Activated T-helper 1 cell treated with Interleukin-2 at 50 U/mL for 16 hours (primary cell): ENCODE results near the gene CENPP.
"Not testable (repeated sequence)": the region's sequence is repeated elsewhere in the genome, so short reads cannot be mapped to it uniquely, and the experiment has no call there.

Source experiments
- DNase-seq: peaks from one replicate; pipeline ENCODE4 v3.0.0-alpha.2; 2020; ENCODE audit warnings: low read depth

The CENPP gene

GRCh38 chr9:92380603-92381002, 54.9 kb downstream of the CENPP start:
- DNase-seq, result no peak

- DNase-seq, result no peak
Observed at GRCh38 chr9:92381775-92382174, 56.0 kb downstream of the CENPP start.

GRCh38 chr9:92384375-92384774, 58.6 kb downstream of the CENPP start:
- no peak for DNase-seq

GRCh38 chr9:92385001-92385400, 59.2 kb downstream of the CENPP start:
- DNase-seq, result no peak

- DNase-seq, result no peak
Observed at GRCh38 chr9:92385477-92385876, 59.7 kb downstream of the CENPP start.

- no peak for DNase-seq
Observed at GRCh38 chr9:92385953-92386352, 60.2 kb downstream of the CENPP start.

- no peak for DNase-seq
Observed at GRCh38 chr9:92392690-92393089, 66.9 kb downstream of the CENPP start.

- DNase-seq, result no peak
Observed at GRCh38 chr9:92393686-92394085, 67.9 kb downstream of the CENPP start.

- no peak for DNase-seq
Observed at GRCh38 chr9:92395617-92396016, 69.9 kb downstream of the CENPP start.

- DNase-seq, result no peak
Observed at GRCh38 chr9:92397853-92398252, 72.1 kb downstream of the CENPP start.

- DNase-seq, result no peak
Observed at GRCh38 chr9:92402360-92402759, 76.6 kb downstream of the CENPP start.

GRCh38 chr9:92402826-92403745, 77.3 kb downstream of the CENPP start:
- DNase-seq, result no peak

GRCh38 chr9:92404042-92404836, 78.5 kb downstream of the CENPP start, which contains the start of gene OGN:
OGN (minus strand) TSS chr9:92404578; CDS start chr9:92403407, 1,171 bp downstream.
- DNase-seq, result no peak

- DNase-seq, result no peak
Observed at GRCh38 chr9:92405818-92406217, 80.1 kb downstream of the CENPP start.

GRCh38 chr9:92406477-92406876, 80.7 kb downstream of the CENPP start:
- peak; percentile 4 for DNase-seq

- DNase-seq, result no peak
Observed at GRCh38 chr9:92407818-92408217, 82.1 kb downstream of the CENPP start.

GRCh38 chr9:92408747-92409478, 83.2 kb downstream of the CENPP start:
- DNase-seq, result no peak

- DNase-seq, result not testable (repeated sequence)
Observed at GRCh38 chr9:92411157-92411556, 85.4 kb downstream of the CENPP start.

GRCh38 chr9:92414566-92414965, 88.8 kb downstream of the CENPP start:
- DNase-seq, result no peak

- DNase-seq, result no peak
Observed at GRCh38 chr9:92422611-92423338, 97.0 kb downstream of the CENPP start.

- DNase-seq, result no peak
Observed at GRCh38 chr9:92423612-92424011, 97.9 kb downstream of the CENPP start.

- DNase-seq, result no peak
Observed at GRCh38 chr9:92424340-92424739, 98.6 kb downstream of the CENPP start, which contains the start of gene OMD. OMD (minus strand) TSS chr9:92424471; CDS start chr9:92417558, 6,913 bp downstream.
